Neutrophil (primary cell): ENCODE data around the gene ZBTB20.

ENCODE experiments used
- H3K27ac ChIP-seq: fragments of 200-600 bp; sonication (generic); 2 replicates; pipeline ENCODE4 v1.5.1; 2016; ENCODE audit warnings: mild to moderate bottlenecking, moderate library complexity
- H3K27me3 ChIP-seq: fragments of 200-600 bp; sonication (generic); 2 replicates; pipeline ENCODE4 v1.6.0; 2016; ENCODE audit warnings: mild to moderate bottlenecking
- H3K36me3 ChIP-seq: fragments of 200-600 bp; sonication (generic); 2 replicates; pipeline ENCODE4 v1.5.1; 2017
- H3K4me1 ChIP-seq, 2 experiments: fragments of 200-600 bp in 1 of 2; sonication (generic) in 1 of 2; 1 replicate in 1 of 2; 2 replicates in 1 of 2; pipeline versions ENCODE4 v1.5.1 to v1.6.1; 2013 to 2016; ENCODE audit warnings: low read depth in 1 of 2, low read length in 1 of 2, mild to moderate bottlenecking in 1 of 2, moderate library complexity in 1 of 2; ENCODE audit not compliant: control insufficient read depth in 1 of 2, insufficient read depth in 1 of 2
- H3K4me3 ChIP-seq, 2 experiments: fragments of 200-600 bp in 1 of 2; sonication (generic) in 1 of 2; 1 replicate in 1 of 2; 2 replicates in 1 of 2; pipeline ENCODE4 v1.5.1; 2013 to 2016; ENCODE audit warnings: low read depth in 1 of 2, low read length in 1 of 2, mild to moderate bottlenecking in 1 of 2, moderate library complexity in 1 of 2
- H3K9me3 ChIP-seq: fragments of 200-600 bp; sonication (generic); 2 replicates; pipeline ENCODE4 v1.5.1; 2016
- TF ChIP-seq, protein P1 (sequence below): fragments of 200-600 bp; sonication (generic); IDR thresholded peaks from 2 replicates; pipeline ENCODE4 v1.5.1; 2016; ENCODE audit warnings: antibody characterized with exemption

The ZBTB20 gene

DNA sequence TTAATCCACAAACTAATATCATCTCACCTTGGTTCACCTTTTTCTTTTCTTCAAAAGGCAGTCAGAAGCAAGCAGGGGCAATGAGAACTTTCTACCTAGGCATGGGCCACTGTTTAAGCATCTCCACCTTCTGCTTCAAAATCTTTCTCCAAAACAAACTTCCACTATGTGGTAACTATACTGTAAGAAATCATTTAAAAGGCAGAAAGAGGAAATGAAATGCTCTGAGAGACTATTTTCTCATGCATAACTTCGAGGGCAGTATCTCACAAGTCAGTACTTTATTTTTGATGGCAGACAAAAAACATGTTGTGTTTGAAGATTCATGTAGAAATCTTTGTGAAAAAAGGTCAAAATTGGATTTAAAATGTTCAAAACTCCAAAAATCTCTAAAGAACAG, 419.7 kb downstream of the ZBTB20 start:
- no peaks in the 10 kb centered on the region for H3K36me3 ChIP-seq
- TF ChIP-seq, protein P1, sequence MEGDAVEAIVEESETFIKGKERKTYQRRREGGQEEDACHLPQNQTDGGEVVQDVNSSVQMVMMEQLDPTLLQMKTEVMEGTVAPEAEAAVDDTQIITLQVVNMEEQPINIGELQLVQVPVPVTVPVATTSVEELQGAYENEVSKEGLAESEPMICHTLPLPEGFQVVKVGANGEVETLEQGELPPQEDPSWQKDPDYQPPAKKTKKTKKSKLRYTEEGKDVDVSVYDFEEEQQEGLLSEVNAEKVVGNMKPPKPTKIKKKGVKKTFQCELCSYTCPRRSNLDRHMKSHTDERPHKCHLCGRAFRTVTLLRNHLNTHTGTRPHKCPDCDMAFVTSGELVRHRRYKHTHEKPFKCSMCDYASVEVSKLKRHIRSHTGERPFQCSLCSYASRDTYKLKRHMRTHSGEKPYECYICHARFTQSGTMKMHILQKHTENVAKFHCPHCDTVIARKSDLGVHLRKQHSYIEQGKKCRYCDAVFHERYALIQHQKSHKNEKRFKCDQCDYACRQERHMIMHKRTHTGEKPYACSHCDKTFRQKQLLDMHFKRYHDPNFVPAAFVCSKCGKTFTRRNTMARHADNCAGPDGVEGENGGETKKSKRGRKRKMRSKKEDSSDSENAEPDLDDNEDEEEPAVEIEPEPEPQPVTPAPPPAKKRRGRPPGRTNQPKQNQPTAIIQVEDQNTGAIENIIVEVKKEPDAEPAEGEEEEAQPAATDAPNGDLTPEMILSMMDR = no peak

DNA sequence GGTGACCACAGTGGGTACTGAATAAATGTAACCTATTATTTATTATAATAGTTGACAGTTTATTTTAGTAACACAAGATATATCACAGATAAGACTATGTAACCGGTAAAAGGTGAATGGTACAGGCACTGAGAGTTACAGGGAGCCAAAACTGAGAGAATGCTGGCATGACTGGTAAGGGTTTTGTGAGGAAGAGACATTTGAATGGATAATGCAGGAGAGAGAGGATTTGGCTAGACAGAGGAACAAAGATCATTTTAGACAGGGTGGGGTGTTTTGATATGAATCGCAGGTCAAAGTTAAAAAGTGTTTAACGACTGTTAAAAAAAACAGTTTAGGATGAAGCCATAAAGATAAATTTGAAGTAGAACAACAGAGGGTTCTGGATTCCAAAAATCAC, 421.1 kb downstream of the ZBTB20 start:
- Histone ChIP-seq H3K4me3 (no peak overlapping the region), H3K4me1 (no peaks in the 10 kb centered on the region), H3K9me3 (no peaks in the 10 kb centered on the region), H3K36me3 (no peaks in the 10 kb centered on the region), H3K27ac (no peak overlapping the region), H3K27me3 (no peaks in the 10 kb centered on the region)
- TF ChIP-seq, protein P1 = no peak

More for the DNA sequence above, 419.7 kb downstream of the ZBTB20 start:
- Histone ChIP-seq H3K27me3 (no peaks in the 10 kb centered on the region), H3K4me1 (no peaks in the 10 kb centered on the region), H3K4me3 (no peak overlapping the region), H3K27ac (no peak overlapping the region), H3K9me3 (no peaks in the 10 kb centered on the region)

DNA sequence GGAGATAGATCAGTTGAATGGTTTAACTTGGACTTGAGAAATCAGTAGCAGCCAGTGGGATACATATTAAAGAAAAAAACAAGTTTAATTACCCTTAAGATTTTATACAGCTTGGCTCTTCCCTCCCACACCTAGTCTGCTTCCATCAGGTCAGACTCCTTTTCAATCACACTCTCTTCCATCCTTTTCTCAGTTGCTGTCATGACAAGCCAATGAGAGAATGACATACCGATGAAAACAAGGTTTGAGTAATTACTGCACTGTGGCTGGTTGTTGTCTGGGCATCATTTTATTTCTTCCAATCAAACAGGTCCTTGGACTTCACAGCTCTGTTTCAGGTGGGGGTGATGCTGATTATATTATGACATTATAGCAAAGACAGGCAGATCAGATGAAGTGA, 424.6 kb downstream of the ZBTB20 start:
- Histone ChIP-seq H3K9me3 (no peaks in the 10 kb centered on the region), H3K4me3 (no peak overlapping the region), H3K4me1 (no peaks in the 10 kb centered on the region), H3K27me3 (no peaks in the 10 kb centered on the region), H3K27ac (no peak overlapping the region), H3K36me3 (no peaks in the 10 kb centered on the region)
- TF ChIP-seq, protein P1 = no peak

DNA sequence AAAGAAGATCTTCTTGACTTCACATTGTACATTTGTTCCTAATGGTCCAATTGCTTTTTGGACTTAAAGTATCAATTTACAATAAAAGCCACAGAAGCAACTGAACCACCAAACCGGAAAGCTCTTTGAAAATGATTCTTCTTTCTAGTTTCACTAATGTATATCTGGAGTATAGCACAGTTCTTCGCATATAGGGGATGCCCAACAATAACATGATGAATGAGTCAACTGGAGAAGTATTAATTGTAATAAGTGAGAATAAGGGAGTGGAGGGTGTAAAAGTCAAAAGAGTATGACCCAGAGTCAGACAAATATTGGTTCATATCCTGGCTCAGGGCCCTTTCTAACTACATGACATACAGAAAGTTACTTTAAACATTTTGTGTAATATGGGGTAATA, 425.2 kb downstream of the ZBTB20 start:
- Histone ChIP-seq H3K4me1 (no peaks in the 10 kb centered on the region), H3K36me3 (no peaks in the 10 kb centered on the region), H3K9me3 (no peaks in the 10 kb centered on the region), H3K4me3 (no peak overlapping the region), H3K27me3 (no peaks in the 10 kb centered on the region), H3K27ac (no peak overlapping the region)
- TF ChIP-seq, protein P1 = no peak

DNA sequence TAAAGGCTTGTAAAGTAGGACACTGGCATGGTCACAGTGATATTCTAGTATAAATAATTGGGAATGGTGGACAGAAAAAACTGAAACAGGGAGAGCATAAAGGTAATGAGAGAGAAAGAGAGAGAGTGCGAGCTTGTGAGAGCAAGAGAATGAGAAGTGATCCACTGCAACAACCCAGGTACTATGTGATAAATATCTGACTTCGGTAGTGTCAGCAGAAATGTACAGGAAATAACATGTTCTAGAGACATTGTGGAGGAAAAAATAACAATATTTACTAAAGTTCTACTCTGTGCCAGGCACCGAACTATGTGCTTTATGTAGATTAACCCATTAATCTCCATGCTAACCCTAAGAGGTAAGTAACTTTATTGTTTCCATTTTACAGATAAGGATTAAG, 425.9 kb downstream of the ZBTB20 start:
- no peaks in the 10 kb centered on the region for H3K9me3 ChIP-seq
- H3K4me3 ChIP-seq = no peak overlapping the region
- no peaks in the 10 kb centered on the region for H3K27me3 ChIP-seq
- no peaks in the 10 kb centered on the region for H3K4me1 ChIP-seq
- H3K36me3 ChIP-seq = no peaks in the 10 kb centered on the region
- TF ChIP-seq, protein P1 = no peak
- no peak overlapping the region for H3K27ac ChIP-seq

DNA sequence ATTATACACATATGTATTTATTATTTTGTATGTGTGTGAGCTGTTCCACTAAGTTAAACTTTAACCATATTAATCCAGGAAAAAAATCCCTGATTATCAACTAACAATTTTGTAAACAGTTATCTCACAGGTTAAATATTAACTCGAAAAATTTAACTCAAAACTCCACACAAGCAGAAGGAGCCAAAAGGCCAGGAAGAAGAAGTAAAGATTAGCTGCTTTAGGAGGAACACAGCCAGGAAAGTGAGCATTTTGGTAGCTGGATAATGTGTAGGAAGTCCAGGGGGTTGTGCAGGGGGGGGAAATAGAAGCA, 428.2 kb downstream of the ZBTB20 start:
- no peaks in the 10 kb centered on the region for H3K4me1 ChIP-seq
- H3K27ac ChIP-seq = no peak overlapping the region
- no peaks in the 10 kb centered on the region for H3K36me3 ChIP-seq
- H3K9me3 ChIP-seq = no peaks in the 10 kb centered on the region
- no peak overlapping the region for H3K4me3 ChIP-seq
- TF ChIP-seq, protein P1 = no peak
- no peaks in the 10 kb centered on the region for H3K27me3 ChIP-seq
